Neural crest cell (in vitro differentiated cells): Measurements from ENCODE around the gene SPAG16. TPM values are rescaled to one million over a fixed set of nuclear protein-coding genes. Genes with fewer than 3 reads are reported as not detected.

Experiments used
- DNase-seq: peaks from one replicate; pipeline ENCODE4 v3.0.0; 2021; ENCODE audit warnings: low read depth, mixed read lengths, low spot score
- H3K27ac Mint-ChIP-seq: one replicate; pipeline ENCODE4 v1.8.0; 2021; ENCODE audit warnings: mild to moderate bottlenecking, mixed read lengths; ENCODE audit not compliant: unreplicated experiment
- H3K27me3 Mint-ChIP-seq: 2 replicates; pipeline ENCODE4 v1.8.0; 2021; ENCODE audit warnings: low read depth, mild to moderate bottlenecking, mixed read lengths
- H3K36me3 Mint-ChIP-seq: 2 replicates; pipeline ENCODE4 v1.8.0; 2021; ENCODE audit warnings: low read depth, mild to moderate bottlenecking, mixed read lengths
- H3K4me1 Mint-ChIP-seq: 2 replicates; pipeline ENCODE4 v1.8.0; 2021; ENCODE audit warnings: mixed read lengths
- H3K4me3 Mint-ChIP-seq: one replicate; pipeline ENCODE4 v1.8.0; 2021; ENCODE audit warnings: mild to moderate bottlenecking, mixed read lengths
- H3K9me3 Mint-ChIP-seq: 2 replicates; pipeline ENCODE4 v1.8.0; 2021; ENCODE audit warnings: mixed read lengths
- total RNA-seq: library from RNA; stranded (reverse); gene quantifications from 2 replicates; pipeline ENCODE4 v1.2.1, GENCODE V29; 2021
- TF ChIP-seq, protein P1 (sequence below): fragments of 200-600 bp; sonication (generic); conservative IDR thresholded peaks from 2 replicates; pipeline ENCODE4 v1.5.0; 2021; ENCODE audit warnings: antibody characterized with exemption, mild to moderate bottlenecking

Gene SPAG16
- total RNA-seq, 1 donor from 2014 or later = 29.0 TPM

DNA sequence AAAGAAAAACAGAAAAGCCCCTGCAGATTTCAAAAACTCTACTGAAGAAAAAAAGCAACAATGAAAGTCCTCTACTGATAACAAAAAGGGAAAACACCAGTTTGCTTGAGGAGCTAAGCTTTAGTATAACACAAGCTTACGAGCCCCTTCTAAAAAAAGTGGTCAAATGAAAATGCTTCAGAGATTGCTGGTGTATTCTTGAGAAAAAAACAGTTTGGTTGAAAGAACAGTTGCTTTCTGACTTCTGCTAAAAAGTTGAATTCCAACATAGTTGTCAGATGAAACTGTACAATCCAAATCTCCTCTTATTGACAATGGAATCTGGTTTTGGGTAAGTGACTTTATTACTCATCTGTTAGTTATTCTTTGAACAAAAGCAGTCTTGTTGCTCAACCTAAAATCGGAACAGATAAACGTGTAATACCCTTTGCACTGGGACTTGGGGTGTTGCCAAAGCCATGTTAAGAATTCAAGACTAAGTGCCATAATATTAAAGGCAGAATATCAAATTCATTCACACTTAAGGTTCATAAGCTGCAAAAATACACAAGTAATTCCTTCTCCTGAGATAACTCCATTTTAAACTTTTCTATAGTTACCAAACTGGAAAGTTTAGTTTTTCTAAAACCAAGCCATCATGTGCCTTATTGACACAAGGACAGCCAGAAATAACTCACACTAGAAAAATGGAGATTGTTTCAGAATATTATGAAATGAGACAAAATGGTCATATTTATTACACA lies 45.3 kb upstream of the SPAG16 start:
- Mint-ChIP-seq H3K27ac (no peak overlapping the region), H3K4me3 (no peak overlapping the region), H3K36me3 (no peaks in the 10 kb centered on the region), H3K9me3 (no peaks in the 10 kb centered on the region), H3K4me1 (peaks cover 19% of the 10 kb centered on the region), H3K27me3 (no peaks in the 10 kb centered on the region)
- TF ChIP-seq, protein P1, sequence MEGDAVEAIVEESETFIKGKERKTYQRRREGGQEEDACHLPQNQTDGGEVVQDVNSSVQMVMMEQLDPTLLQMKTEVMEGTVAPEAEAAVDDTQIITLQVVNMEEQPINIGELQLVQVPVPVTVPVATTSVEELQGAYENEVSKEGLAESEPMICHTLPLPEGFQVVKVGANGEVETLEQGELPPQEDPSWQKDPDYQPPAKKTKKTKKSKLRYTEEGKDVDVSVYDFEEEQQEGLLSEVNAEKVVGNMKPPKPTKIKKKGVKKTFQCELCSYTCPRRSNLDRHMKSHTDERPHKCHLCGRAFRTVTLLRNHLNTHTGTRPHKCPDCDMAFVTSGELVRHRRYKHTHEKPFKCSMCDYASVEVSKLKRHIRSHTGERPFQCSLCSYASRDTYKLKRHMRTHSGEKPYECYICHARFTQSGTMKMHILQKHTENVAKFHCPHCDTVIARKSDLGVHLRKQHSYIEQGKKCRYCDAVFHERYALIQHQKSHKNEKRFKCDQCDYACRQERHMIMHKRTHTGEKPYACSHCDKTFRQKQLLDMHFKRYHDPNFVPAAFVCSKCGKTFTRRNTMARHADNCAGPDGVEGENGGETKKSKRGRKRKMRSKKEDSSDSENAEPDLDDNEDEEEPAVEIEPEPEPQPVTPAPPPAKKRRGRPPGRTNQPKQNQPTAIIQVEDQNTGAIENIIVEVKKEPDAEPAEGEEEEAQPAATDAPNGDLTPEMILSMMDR = no peak
- no peak for DNase-seq

DNA sequence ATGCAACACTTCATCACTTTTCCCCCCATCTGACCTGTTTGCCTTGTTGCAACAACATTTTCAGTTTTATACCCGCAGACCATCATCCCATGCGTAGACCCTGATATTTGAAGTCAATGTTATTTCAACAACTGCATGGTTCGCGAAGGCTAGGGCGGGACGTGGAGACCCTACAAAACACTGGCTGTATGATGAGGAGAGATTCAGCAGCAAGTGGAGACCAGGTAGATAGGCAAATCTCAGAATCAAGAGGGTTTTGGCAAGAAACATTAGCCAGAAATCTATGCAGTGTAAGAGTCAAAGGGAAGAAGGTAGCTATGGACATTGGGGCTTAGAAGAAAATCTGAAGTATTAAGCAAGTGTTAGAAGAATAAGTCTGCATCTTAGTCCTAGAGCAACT lies 42.4 kb upstream of the SPAG16 start:
- Mint-ChIP-seq H3K27ac (no peak overlapping the region), H3K27me3 (no peaks in the 10 kb centered on the region), H3K36me3 (no peaks in the 10 kb centered on the region), H3K9me3 (no peaks in the 10 kb centered on the region), H3K4me3 (no peak overlapping the region), H3K4me1 (peaks cover 8% of the 10 kb centered on the region)
- no peak for DNase-seq
- TF ChIP-seq, protein P1 = no peak

DNA sequence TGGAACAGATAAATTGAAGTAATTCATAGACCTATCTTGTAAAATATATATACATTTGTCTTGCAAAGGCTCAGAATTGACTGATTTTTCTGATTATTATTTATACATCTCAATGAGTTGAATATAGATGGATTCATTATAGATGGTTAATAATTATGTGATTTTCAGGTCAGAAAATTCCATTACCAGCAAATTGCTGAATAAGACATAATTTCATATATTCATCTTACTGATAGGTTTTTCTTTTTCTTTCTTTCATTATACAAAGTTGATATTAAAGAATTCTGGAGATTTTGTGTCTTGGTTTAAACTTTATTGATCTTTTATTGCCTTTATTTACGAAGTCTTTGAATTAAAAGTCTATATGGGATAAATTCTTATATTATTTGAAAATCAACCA lies 41.6 kb upstream of the SPAG16 start:
- TF ChIP-seq, protein P1 = no peak
- Mint-ChIP-seq H3K36me3 (no peaks in the 10 kb centered on the region), H3K27ac (no peak overlapping the region)

DNA sequence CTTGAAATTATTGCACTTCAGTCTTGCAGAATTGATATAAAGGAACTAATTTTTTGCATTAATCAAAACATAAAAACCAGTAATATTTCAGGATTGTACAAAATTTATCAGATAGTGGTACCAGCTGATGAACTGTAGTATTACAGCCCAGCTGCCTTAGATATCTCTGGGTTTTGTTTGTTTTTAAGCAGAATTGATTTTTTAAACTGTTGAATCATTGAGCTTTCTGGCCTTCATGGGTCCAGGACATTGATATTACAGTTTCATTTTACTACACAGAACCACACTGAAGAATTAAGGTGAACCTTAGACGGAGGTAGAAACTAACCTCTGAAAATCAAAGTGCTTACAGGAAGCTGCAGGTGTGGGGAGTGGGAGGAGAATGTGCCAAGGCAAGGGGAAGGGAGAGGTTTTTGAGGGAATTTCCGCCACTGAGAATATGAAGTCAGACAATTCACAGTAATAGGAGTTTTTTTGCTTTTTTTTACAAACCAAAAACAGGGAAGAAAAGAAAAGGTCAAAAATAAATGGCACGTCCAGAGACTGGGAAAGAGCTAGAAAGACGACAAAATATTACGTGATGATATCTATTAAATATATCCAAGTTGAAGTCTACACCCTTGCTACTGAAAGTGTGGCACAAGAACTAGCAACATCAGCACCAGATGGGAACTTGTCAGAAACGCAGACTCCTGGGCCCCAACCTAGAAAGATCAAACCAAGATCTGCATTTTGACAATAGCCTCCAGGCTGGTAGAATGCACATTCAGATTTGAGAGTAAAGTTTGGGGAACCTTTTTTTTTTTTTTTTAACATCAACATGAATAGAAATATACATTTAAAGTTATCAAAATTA lies 40.8 kb upstream of the SPAG16 start:
- H3K4me1 Mint-ChIP-seq = peaks cover 7% of the 10 kb centered on the region
- H3K27ac Mint-ChIP-seq = no peak overlapping the region
- no peaks in the 10 kb centered on the region for H3K36me3 Mint-ChIP-seq
- no peak for DNase-seq
- H3K9me3 Mint-ChIP-seq = no peaks in the 10 kb centered on the region
- H3K27me3 Mint-ChIP-seq = no peaks in the 10 kb centered on the region
- TF ChIP-seq, protein P1 = no peak
- no peak overlapping the region for H3K4me3 Mint-ChIP-seq

More for the DNA sequence above, 41.6 kb upstream of the SPAG16 start:
- Mint-ChIP-seq H3K27me3 (no peaks in the 10 kb centered on the region), H3K4me3 (no peak overlapping the region), H3K4me1 (peaks cover 8% of the 10 kb centered on the region), H3K9me3 (no peaks in the 10 kb centered on the region)
- no peak for DNase-seq

DNA sequence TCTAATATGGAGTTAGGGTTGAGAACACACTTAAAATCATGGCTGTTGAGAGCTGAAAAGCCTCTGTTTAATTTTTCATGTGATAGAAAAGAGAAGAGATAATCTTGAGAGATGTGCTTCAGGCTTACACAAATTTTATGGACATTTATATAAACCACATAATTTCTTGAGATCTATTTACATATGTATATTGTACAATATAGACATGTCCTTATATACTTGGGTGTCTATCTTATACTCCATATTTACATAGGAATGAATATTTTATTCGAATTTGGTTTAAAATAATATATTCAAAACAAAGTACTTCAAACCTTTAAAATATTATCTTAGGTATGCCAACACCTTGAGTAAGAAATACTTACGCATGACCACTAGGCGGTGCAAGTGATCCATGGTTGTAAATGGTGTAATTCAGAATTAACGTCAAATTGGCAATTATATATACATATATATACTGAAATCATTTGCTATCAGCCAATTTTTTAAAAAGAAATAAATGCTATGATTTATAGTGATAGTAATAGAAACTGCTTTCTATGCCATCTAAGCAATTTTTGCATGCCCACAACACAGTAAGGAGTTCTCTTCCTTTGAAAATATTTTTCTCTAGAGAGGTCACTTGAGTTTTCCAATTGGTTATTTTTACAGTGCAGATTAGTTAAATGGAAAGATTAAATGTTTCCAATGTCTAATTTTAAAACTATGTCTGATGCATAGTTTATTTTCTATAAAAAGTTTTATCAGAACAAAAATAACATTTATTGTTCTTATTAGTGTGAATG lies 37.6 kb upstream of the SPAG16 start:
- no peaks in the 10 kb centered on the region for H3K9me3 Mint-ChIP-seq

More for the DNA sequence above, 37.6 kb upstream of the SPAG16 start:
- H3K27ac Mint-ChIP-seq = no peak overlapping the region
- H3K27me3 Mint-ChIP-seq = no peaks in the 10 kb centered on the region
- TF ChIP-seq, protein P1 = peak; percentile 91
- H3K36me3 Mint-ChIP-seq = no peaks in the 10 kb centered on the region
- H3K4me1 Mint-ChIP-seq = peaks cover 1% of the 10 kb centered on the region
- H3K4me3 Mint-ChIP-seq = no peak overlapping the region
- peak; percentile 56 for DNase-seq
